Measurements from ENCODE around the gene PIM3.

PIM3 gene

GRCh38 chr22:49966041-49966773 is 5.6 kb downstream of the PIM3 start:
- in situ Hi-C loops (cut with MboI; ENCODE audit: low sequenced_read_pairs): no loop called here

- in situ Hi-C loops (cut with MboI; ENCODE audit: low sequenced_read_pairs): no loop called here
Measured at GRCh38 chr22:49966774-49967705, 6.5 kb downstream of the PIM3 start.

- in situ Hi-C loops (cut with MboI; ENCODE audit: low sequenced_read_pairs): no loop called here
Measured at GRCh38 chr22:49967706-49968208, 7.2 kb downstream of the PIM3 start.

GRCh38 chr22:49968313-49968830 is 7.8 kb downstream of the PIM3 start:
- in situ Hi-C loops (cut with MboI; ENCODE audit: low sequenced_read_pairs): no loop called here

GRCh38 chr22:49968831-49969661 is 8.5 kb downstream of the PIM3 start:
- in situ Hi-C loops (cut with MboI; ENCODE audit: low sequenced_read_pairs): no loop called here

- in situ Hi-C loops (cut with MboI; ENCODE audit: low sequenced_read_pairs): no loop called here
Measured at GRCh38 chr22:49969751-49970527, 9.4 kb downstream of the PIM3 start.

GRCh38 chr22:49970528-49971231 is 10.1 kb downstream of the PIM3 start:
- in situ Hi-C loops (cut with MboI; ENCODE audit: low sequenced_read_pairs): no loop called here

- in situ Hi-C loops (cut with MboI; ENCODE audit: low sequenced_read_pairs): no loop called here
Measured at GRCh38 chr22:49971232-49972162, 10.9 kb downstream of the PIM3 start.

GRCh38 chr22:49972163-49973017 is 11.8 kb downstream of the PIM3 start:
- in situ Hi-C loops (cut with MboI; ENCODE audit: low sequenced_read_pairs): no loop called here

- in situ Hi-C loops (cut with MboI; ENCODE audit: low sequenced_read_pairs): no loop called here
Measured at GRCh38 chr22:49973018-49973961, 12.7 kb downstream of the PIM3 start.

GRCh38 chr22:49975543-49976389 is 15.2 kb downstream of the PIM3 start:
- in situ Hi-C loops (cut with MboI; ENCODE audit: low sequenced_read_pairs): no loop called here

- in situ Hi-C loops (cut with MboI; ENCODE audit: low sequenced_read_pairs): no loop called here
Measured at GRCh38 chr22:49976439-49977175, 16.0 kb downstream of the PIM3 start.

- in situ Hi-C loops (cut with MboI; ENCODE audit: low sequenced_read_pairs): no loop called here
Measured at GRCh38 chr22:49977578-49977977, 17.0 kb downstream of the PIM3 start.

GRCh38 chr22:49979587-49980264 is 19.2 kb downstream of the PIM3 start:
- in situ Hi-C loops (cut with MboI; ENCODE audit: low sequenced_read_pairs): no loop called here

All from HL-60/S4 treated with retinoic acid at 250 ng/mL for 4 days and 3 days (cell line).